Mesothelial cell of epicardium (in vitro differentiated cells): Measurements from ENCODE around the gene FGGY. TPM values are rescaled to one million over a fixed set of nuclear protein-coding genes. Genes with fewer than 3 reads are reported as not detected.

Experiments
- DNase-seq, 2 experiments: peaks; one replicate each; pipeline ENCODE4 v3.0.0; 2021; ENCODE audit warnings: low spot score in 2 of 2; ENCODE audit not compliant: unreplicated experiment in 2 of 2
- H3K27ac Mint-ChIP-seq: 2 replicates; pipeline ENCODE4 v1.8.0; 2021; ENCODE audit warnings: mixed read lengths
- H3K27me3 Mint-ChIP-seq: 2 replicates; pipeline ENCODE4 v1.8.0; 2021; ENCODE audit warnings: low read depth, mixed read lengths
- H3K36me3 Mint-ChIP-seq: 2 replicates; pipeline ENCODE4 v1.8.0; 2021; ENCODE audit warnings: mixed read lengths
- H3K4me1 Mint-ChIP-seq: 2 replicates; pipeline ENCODE4 v1.8.0; 2021; ENCODE audit warnings: mixed read lengths
- H3K4me3 Mint-ChIP-seq: 2 replicates; pipeline ENCODE4 v1.8.0; 2021; ENCODE audit warnings: mild to moderate bottlenecking, moderate library complexity, mixed read lengths
- H3K9me3 Mint-ChIP-seq: 2 replicates; pipeline ENCODE4 v1.8.0; 2021; ENCODE audit warnings: mixed read lengths
- CTCF ChIP-seq: fragments of 200-600 bp; sonication (generic); IDR thresholded peaks from one replicate; pipeline ENCODE4 v1.5.0; 2021; ENCODE audit warnings: antibody characterized with exemption; ENCODE audit not compliant: unreplicated experiment
- total RNA-seq: library from RNA; stranded (reverse); gene quantifications from 3 replicates; pipeline ENCODE4 v1.2.1, GENCODE V29; 2021

The FGGY gene
- total RNA-seq, 1 donor from 2014 or later, result 21.8 TPM

- DNase-seq, result no peak
- Mint-ChIP-seq H3K4me1 (peaks cover 52% of the 10 kb centered on the region), H3K9me3 (peaks cover under 1% of the 10 kb centered on the region), H3K4me3 (no peak overlapping the region), H3K36me3 (peaks cover 2% of the 10 kb centered on the region), H3K27ac (peak overlapping the region; percentile 93), H3K27me3 (no peaks in the 10 kb centered on the region)
- no peak for TF ChIP-seq CTCF
These were observed 392.8 kb downstream of the FGGY start for GRCh38 chr1:59689730-59690129.

- peaks cover 48% of the 10 kb centered on the region for H3K4me1 Mint-ChIP-seq
- peak overlapping the region; percentile 93 for H3K27ac Mint-ChIP-seq
- DNase-seq, result no peak
- TF ChIP-seq CTCF, result no peak
- H3K4me3 Mint-ChIP-seq, result no peak overlapping the region
- H3K36me3 Mint-ChIP-seq, result peaks cover 2% of the 10 kb centered on the region
- no peaks in the 10 kb centered on the region for H3K27me3 Mint-ChIP-seq
- peaks cover 4% of the 10 kb centered on the region for H3K9me3 Mint-ChIP-seq
These were observed 393.5 kb downstream of the FGGY start for GRCh38 chr1:59690171-59690930.

- peaks cover 2% of the 10 kb centered on the region for H3K36me3 Mint-ChIP-seq
- peak overlapping the region; percentile 96 for H3K27ac Mint-ChIP-seq
- no peaks in the 10 kb centered on the region for H3K27me3 Mint-ChIP-seq
- TF ChIP-seq CTCF, result no peak
- no peak overlapping the region for H3K4me3 Mint-ChIP-seq
- no peak for DNase-seq
- peaks cover 4% of the 10 kb centered on the region for H3K9me3 Mint-ChIP-seq
- peaks cover 48% of the 10 kb centered on the region for H3K4me1 Mint-ChIP-seq
These were observed 394.4 kb downstream of the FGGY start for GRCh38 chr1:59691261-59691660.

- Mint-ChIP-seq H3K4me3 (no peak overlapping the region), H3K27ac (peak overlapping the region; percentile 96), H3K27me3 (no peaks in the 10 kb centered on the region), H3K9me3 (peaks cover 4% of the 10 kb centered on the region), H3K36me3 (peaks cover 2% of the 10 kb centered on the region), H3K4me1 (peaks cover 56% of the 10 kb centered on the region)
- TF ChIP-seq CTCF, result no peak
- DNase-seq, result no peak
These were observed 395.7 kb downstream of the FGGY start for GRCh38 chr1:59692591-59692990.

GRCh38 chr1:59693406-59693805 is 396.5 kb downstream of the FGGY start:
- Mint-ChIP-seq H3K27me3 (no peaks in the 10 kb centered on the region), H3K9me3 (peaks cover 4% of the 10 kb centered on the region), H3K27ac (peak overlapping the region; percentile 96), H3K4me3 (no peak overlapping the region), H3K36me3 (peaks cover 2% of the 10 kb centered on the region), H3K4me1 (peaks cover 64% of the 10 kb centered on the region)
- TF ChIP-seq CTCF, result no peak
- no peak for DNase-seq
